Suprapubic skin (tissue), 4 donors: ENCODE results near the gene ART4.

Experiments
- CTCF ChIP-seq, 2 donors: fragments of 200-600 bp in 1 of 2; fragments of 450-650 bp in 1 of 2; sonication (generic) in 1 of 2; IDR thresholded peaks; one replicate each; pipeline ENCODE4 v1.5.1; 2016 to 2019; ENCODE audit warnings: antibody characterized with exemption in 2 of 2, mild to moderate bottlenecking in 1 of 2, moderate library complexity in 1 of 2
- POLR2A ChIP-seq, 2 donors: fragments of 450-650 bp; IDR thresholded peaks; one replicate each; pipeline ENCODE4 v1.6.1; 2017; ENCODE audit warnings: antibody characterized with exemption in 2 of 2, mild to moderate bottlenecking in 2 of 2, moderate library complexity in 2 of 2
- POLR2AphosphoS5 ChIP-seq, 3 donors: sonication (generic); formaldehyde crosslinking; IDR thresholded peaks; one replicate each; pipeline ENCODE4 v1.6.1; 2017; ENCODE audit warnings: antibody characterized with exemption in 3 of 3

DNA sequence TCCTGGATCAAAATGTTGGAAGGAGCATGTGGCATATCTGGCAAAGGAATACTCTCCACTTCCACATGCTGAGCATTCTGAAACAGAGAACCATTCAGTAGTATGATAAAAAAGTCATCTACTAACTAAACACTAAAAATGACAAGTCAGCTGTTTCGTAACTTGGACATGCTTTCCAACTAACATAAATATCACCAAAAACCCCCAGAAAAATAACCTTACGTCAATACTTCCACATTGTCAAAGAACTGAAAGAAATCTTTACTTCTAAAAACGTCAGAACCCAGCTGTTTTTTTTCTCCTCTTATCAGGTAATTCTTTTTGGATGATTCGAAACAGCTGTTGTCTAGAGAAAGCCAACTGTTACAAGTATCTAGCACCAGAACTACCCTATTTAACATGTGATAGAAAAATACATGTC lies 48.3 kb downstream of the ART4 start:
- no peak for TF ChIP-seq CTCF (IDR thresholded peaks at IDR 0.05)
- no peak for TF ChIP-seq POLR2AphosphoS5 (IDR thresholded peaks at IDR 0.05)
- no peak for TF ChIP-seq POLR2A (IDR thresholded peaks at IDR 0.05)
